Right lobe of liver (tissue), 4 donors: ENCODE measurements around the gene GRIP1.

ENCODE experiments used
- CTCF ChIP-seq, 4 donors: fragments of 200-600 bp in 3 of 4; fragments of 450-650 bp in 1 of 4; IDR thresholded peaks; one replicate each; pipeline versions ENCODE4 v1.5.1 to v1.8.0; 2016 to 2022; ENCODE audit warnings: antibody characterized with exemption in 4 of 4, mild to moderate bottlenecking in 2 of 4
- POLR2A ChIP-seq: fragments of 450-650 bp; IDR thresholded peaks from one replicate; pipeline ENCODE4 v1.6.1; 2017; ENCODE audit warnings: antibody characterized with exemption, mild to moderate bottlenecking
- donor health status: DM: no; HTN: no; CAD: no.
- donor health status: DM: no; HTN: no; CAD: no.
- donor health status: DM: no; HTN: yes; CAD: no.

DNA sequence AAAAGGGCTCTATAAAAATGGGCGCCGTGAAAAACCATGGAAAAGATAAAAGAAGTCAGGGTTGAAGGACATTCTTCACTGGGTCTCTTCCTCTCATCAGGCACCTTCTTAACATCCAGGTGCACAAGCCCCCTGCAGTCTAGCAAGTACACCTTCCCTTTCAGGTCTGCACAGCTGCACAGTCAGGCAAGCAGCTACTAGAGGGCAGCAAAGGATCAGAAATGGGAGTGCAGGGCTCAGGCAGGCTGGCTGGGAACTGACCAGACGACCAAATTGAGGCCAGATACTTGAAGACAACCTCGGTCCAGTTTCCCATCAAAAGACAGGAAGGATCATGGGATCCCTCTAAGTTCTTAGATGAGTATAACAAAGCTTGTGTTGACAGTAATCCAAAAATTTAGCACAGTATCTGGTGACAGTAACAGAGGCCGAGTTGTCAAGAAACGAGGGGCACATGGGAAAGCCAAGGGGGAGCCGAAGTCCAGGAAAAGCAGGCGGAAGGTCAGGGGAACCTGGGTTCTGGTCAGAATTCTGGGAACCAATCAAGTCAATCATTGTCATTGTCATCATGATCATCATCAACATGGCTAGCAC is 10.1 kb upstream of the GRIP1 start:
- TF ChIP-seq CTCF (IDR thresholded peaks at IDR 0.05), result peak; percentile 25 to 56 (median 39)
- no peak for TF ChIP-seq POLR2A
